Endothelial cell of umbilical vein (primary cell): ENCODE measurements around the gene MICALL1. TPM values are rescaled to one million over a fixed set of nuclear protein-coding genes. Genes with fewer than 3 reads are reported as not detected.

Experiments
- BruUV-seq: library from RNA; stranded (reverse); fragments of 400-500 nt; replicated peaks from 2 replicates; lab custom pipeline; 2021; lab: Mats Ljungman, UMichigan
- CTCF ChIA-PET: fragments of 300-600, 350-600 bp; sonication (Branson Sonifier 250); formaldehyde crosslinking; loops from one replicate; lab custom pipeline; 2021; ENCODE audit warnings: antibody characterized with exemption, inconsistent platforms; lab: Charles Lee
- POLR2A ChIA-PET: fragments of 300-600, 350-600 bp; sonication (Branson Sonifier 250); formaldehyde crosslinking; loops from one replicate; lab custom pipeline; 2021; ENCODE audit warnings: antibody characterized with exemption, inconsistent platforms; lab: Charles Lee
- DNase-seq: peaks from one replicate; pipeline ENCODE4 v3.0.0-alpha.2; 2011; ENCODE audit warnings: low read depth, low spot score
- FAIRE-seq: peaks from 2 replicates; lab custom pipeline; 2011; peaks lifted over from hg19 to GRCh38; lab: Jason Lieb, UNC
- H2AFZ ChIP-seq: 2 replicates; pipeline ENCODE4 v1.6.0; 2012; ENCODE audit warnings: low read depth, low read length, control low read depth, inconsistent platforms
- H3K27ac ChIP-seq: 2 replicates; pipeline ENCODE4 v1.5.1; 2011; ENCODE audit warnings: low read depth, mild to moderate bottlenecking, control low read depth, low read length, moderate library complexity; ENCODE audit not compliant: insufficient read depth
- H3K27me3 ChIP-seq, 2 experiments: 2 replicates each; pipeline versions ENCODE4 v1.6.0 to v1.6.1; 2011; ENCODE audit warnings: low read length in 2 of 2, mixed read lengths in 1 of 2; ENCODE audit not compliant: control insufficient read depth in 2 of 2, insufficient read depth in 2 of 2
- H3K36me3 ChIP-seq, 2 experiments: 2 replicates in 1 of 2; 3 replicates in 1 of 2; pipeline ENCODE4 v1.5.1; 2011; ENCODE audit warnings: low read length in 2 of 2, mild to moderate bottlenecking in 1 of 2, moderate library complexity in 1 of 2; ENCODE audit not compliant: control insufficient read depth in 2 of 2, insufficient read depth in 2 of 2; ENCODE audit errors: extremely low read depth in 1 of 2
- H3K4me1 ChIP-seq: 3 replicates; pipeline ENCODE4 v1.5.1; 2011; ENCODE audit warnings: mild to moderate bottlenecking, low read length; ENCODE audit not compliant: control insufficient read depth, insufficient read depth; ENCODE audit errors: extremely low read depth
- H3K4me2 ChIP-seq: 2 replicates; pipeline ENCODE4 v1.6.1; 2011; ENCODE audit warnings: low read length, control low read depth, mixed read lengths; ENCODE audit not compliant: insufficient read depth
- H3K4me3 ChIP-seq, 3 experiments: fragments of 200-600 bp in 1 of 3; sonication (generic), shearing (Covaris generic) in 1 of 3; replicated peaks in 1 of 3; 2 replicates each; pipeline ENCODE4 v1.5.1; 2011 to 2016; ENCODE audit warnings: control low read depth in 3 of 3, low read length in 3 of 3, mild to moderate bottlenecking in 2 of 3, inconsistent platforms in 1 of 3, low read depth in 1 of 3, moderate library complexity in 1 of 3; ENCODE audit not compliant: insufficient read depth in 1 of 3
- H3K79me2 ChIP-seq: 2 replicates; pipeline ENCODE4 v1.6.0; 2012; ENCODE audit warnings: low read length, inconsistent platforms; ENCODE audit not compliant: control insufficient read depth, insufficient read depth
- H3K9ac ChIP-seq: replicated peaks from 2 replicates; pipeline ENCODE3; 2011; ENCODE audit warnings: low read length, control low read depth; ENCODE audit not compliant: insufficient read depth; ENCODE audit errors: extremely low read depth
- H3K9me1 ChIP-seq: replicated peaks from 3 replicates; pipeline ENCODE4 v1.6.0; 2011; ENCODE audit warnings: mild to moderate bottlenecking, low read length; ENCODE audit not compliant: control insufficient read depth, insufficient read depth; ENCODE audit errors: extremely low read depth
- H3K9me3 ChIP-seq: replicated peaks from 2 replicates; pipeline ENCODE4 v1.5.1; 2012; ENCODE audit warnings: low read length, inconsistent platforms; ENCODE audit not compliant: control insufficient read depth, insufficient read depth
- H4K20me1 ChIP-seq: replicated peaks from 2 replicates; pipeline ENCODE3; 2011; ENCODE audit warnings: mild to moderate bottlenecking, low read length; ENCODE audit not compliant: control insufficient read depth, insufficient read depth; ENCODE audit errors: extremely low read depth
- EZH2 ChIP-seq: IDR thresholded peaks from 2 replicates; pipeline ENCODE4 v1.6.1; 2012; ENCODE audit warnings: borderline replicate concordance, low read depth, mild to moderate bottlenecking, moderate library complexity, low read length, inconsistent platforms; ENCODE audit not compliant: severe bottlenecking
- FOS ChIP-seq: IDR thresholded peaks from 2 replicates; pipeline ENCODE4 v1.6.1; 2011; ENCODE audit warnings: mild to moderate bottlenecking, low read length, moderate library complexity, borderline replicate concordance; ENCODE audit not compliant: insufficient read depth
- GATA2 ChIP-seq: IDR thresholded peaks from 2 replicates; pipeline ENCODE4 v1.7.0; 2011; ENCODE audit warnings: low read depth, mild to moderate bottlenecking, moderate library complexity, mixed read lengths, low read length; ENCODE audit not compliant: insufficient read length, insufficient read depth
- JUN ChIP-seq: IDR thresholded peaks from 2 replicates; pipeline ENCODE4 v1.6.1; 2011; ENCODE audit warnings: borderline replicate concordance, low read depth; ENCODE audit not compliant: insufficient read length, insufficient read depth
- MYC ChIP-seq: IDR thresholded peaks from one replicate; pipeline ENCODE4 v1.6.1; 2011; ENCODE audit warnings: mild to moderate bottlenecking, low read depth, low read length
- POLR2A ChIP-seq: IDR thresholded peaks from 2 replicates; pipeline ENCODE4 v1.6.1; 2012; ENCODE audit warnings: low read depth, mild to moderate bottlenecking, control low read depth, low read length
- POLR2AphosphoS5 ChIP-seq: IDR thresholded peaks from 2 replicates; pipeline ENCODE4 v1.6.1; 2012; ENCODE audit warnings: low read depth, mild to moderate bottlenecking, control low read depth, low read length, moderate library complexity; ENCODE audit not compliant: insufficient read depth
- dilution Hi-C: fragments of 300-500 bp; cut with MboI; formaldehyde crosslinking; loops from one replicate; pipeline ENCODE4 v1.15.0; 2019; ENCODE audit warnings: low sequenced_read_pairs; ENCODE audit not compliant: extremely low pct_ligation_motif_present
- intact Hi-C: fragments of 100-400 bp; cut with micrococcal nuclease; formaldehyde crosslinking; loops from one replicate; pipeline ENCODE4 v1.10.0; 2022
- polyA plus RNA-seq, 4 experiments: library from polyadenylated mRNA; depleted of rRNA in 3 of 4; stranded (reverse) in 3 of 4; unstranded in 1 of 4; fragments of >200 nt; gene quantifications; 2 replicates each; pipeline versions ENCODE4 v1.2.1 to v1.2.3, GENCODE V29; 2011 to 2012; ENCODE audit warnings: missing spikeins in 1 of 4
- total RNA-seq: library from RNA; stranded (reverse); gene quantifications from 2 replicates; pipeline ENCODE4 v1.2.3, GENCODE V29; 2021
- TF ChIP-seq, protein P1 (sequence below): IDR thresholded peaks from 2 replicates; pipeline ENCODE4 v1.6.1; 2011; ENCODE audit not compliant: insufficient read depth, insufficient read length
- TF ChIP-seq, protein P2 (sequence below), 2 donors: IDR thresholded peaks; 1 replicate in 1 of 2; 2 replicates in 1 of 2; pipeline ENCODE4 v1.5.1; 2011; ENCODE audit warnings: low read length in 2 of 2, mild to moderate bottlenecking in 2 of 2, moderate library complexity in 2 of 2, control low read depth in 1 of 2, inconsistent platforms in 1 of 2, low read depth in 1 of 2; ENCODE audit not compliant: insufficient read depth in 1 of 2; ENCODE audit errors: extremely low read depth in 1 of 2

The MICALL1 gene
- total and polyA plus RNA-seq, 2 donors (not counting 3 experiments of a cell fraction or from before 2014, with no cell fraction given), result 23.9 to 66.9 TPM

DNA sequence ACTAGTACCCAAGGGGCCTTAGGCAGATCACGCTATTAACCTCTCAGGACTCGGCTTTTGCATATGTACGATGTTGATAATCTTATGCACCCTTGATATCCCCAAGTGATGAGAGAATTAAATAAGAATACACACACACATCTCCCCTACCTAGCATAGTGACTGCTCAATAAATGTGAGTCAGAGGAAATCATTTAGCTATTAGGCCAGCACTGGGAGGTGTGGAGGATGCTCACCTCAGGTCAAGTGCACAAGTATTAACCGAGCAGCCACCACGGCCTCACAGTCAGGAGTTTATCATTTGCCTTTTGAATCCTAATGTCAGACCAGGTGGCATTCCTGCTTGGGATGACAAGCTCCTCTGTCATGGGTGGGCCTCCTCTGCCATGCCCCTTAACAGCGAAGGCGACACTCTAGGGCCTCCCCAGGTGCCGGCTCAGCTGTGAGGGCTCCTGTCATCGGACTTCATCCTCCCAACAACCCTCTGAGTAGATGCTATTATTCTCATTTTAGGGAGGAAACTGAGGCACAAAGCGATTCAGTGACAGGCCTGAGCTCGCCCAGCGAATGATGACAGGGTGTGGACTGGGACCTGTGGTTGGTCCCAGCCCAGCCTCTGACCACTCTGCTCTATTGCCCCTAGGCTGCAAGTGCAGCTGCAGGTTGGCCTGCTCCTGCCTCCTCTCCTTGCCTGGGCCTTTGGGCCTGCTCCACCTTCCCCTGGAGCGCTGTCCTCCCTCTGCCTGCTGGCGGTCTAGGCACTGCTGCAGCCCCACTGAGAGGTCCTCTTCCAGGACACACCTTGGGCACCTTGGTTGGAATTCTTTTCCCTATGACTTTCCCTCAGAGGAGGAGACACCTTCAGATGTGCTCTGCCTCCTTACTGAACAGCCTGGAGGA lies 83.3 kb downstream of the MICALL1 start:
- Histone ChIP-seq H3K27ac (no peak overlapping the region), H2AFZ (no peak overlapping the region), H3K79me2 (no peaks in the 10 kb centered on the region), H3K4me2 (no peak overlapping the region), H4K20me1 (no peaks in the 10 kb centered on the region), H3K36me3 (no peaks in the 10 kb centered on the region), H3K4me3 (no peak overlapping the region), H3K9me1 (no peaks in the 10 kb centered on the region), H3K4me1 (no peaks in the 10 kb centered on the region), H3K9ac (no peak overlapping the region), H3K27me3 (no peaks in the 10 kb centered on the region), H3K9me3 (no peaks in the 10 kb centered on the region)
- ChIA-PET CTCF (interaction anchor here (1.1 kb wide), 1 partner anchor 25 kb away, joined by 3 read pairs; no protein-coding TSS in a partner anchor), POLR2A (no interaction called here)
- no TSS peak for BruUV-seq
- dilution Hi-C loops (no loop called here), intact Hi-C loops (no loop called here)
- no peak for TF ChIP-seq FOS
- TF ChIP-seq, protein P1, sequence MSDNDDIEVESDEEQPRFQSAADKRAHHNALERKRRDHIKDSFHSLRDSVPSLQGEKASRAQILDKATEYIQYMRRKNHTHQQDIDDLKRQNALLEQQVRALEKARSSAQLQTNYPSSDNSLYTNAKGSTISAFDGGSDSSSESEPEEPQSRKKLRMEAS, result no peak
- no peak for TF ChIP-seq JUN
- no peak for TF ChIP-seq POLR2AphosphoS5
- TF ChIP-seq, protein P2, sequence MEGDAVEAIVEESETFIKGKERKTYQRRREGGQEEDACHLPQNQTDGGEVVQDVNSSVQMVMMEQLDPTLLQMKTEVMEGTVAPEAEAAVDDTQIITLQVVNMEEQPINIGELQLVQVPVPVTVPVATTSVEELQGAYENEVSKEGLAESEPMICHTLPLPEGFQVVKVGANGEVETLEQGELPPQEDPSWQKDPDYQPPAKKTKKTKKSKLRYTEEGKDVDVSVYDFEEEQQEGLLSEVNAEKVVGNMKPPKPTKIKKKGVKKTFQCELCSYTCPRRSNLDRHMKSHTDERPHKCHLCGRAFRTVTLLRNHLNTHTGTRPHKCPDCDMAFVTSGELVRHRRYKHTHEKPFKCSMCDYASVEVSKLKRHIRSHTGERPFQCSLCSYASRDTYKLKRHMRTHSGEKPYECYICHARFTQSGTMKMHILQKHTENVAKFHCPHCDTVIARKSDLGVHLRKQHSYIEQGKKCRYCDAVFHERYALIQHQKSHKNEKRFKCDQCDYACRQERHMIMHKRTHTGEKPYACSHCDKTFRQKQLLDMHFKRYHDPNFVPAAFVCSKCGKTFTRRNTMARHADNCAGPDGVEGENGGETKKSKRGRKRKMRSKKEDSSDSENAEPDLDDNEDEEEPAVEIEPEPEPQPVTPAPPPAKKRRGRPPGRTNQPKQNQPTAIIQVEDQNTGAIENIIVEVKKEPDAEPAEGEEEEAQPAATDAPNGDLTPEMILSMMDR (IDR thresholded peaks at IDR 0.05; ENCODE audit: extremely low read depth in 1 of 2, insufficient read depth in 1 of 2, low read depth in 1 of 2, low read length in 2 of 2), result no peak
- TF ChIP-seq POLR2A, result no peak
- TF ChIP-seq MYC, result no peak
- no peak for TF ChIP-seq GATA2
- TF ChIP-seq EZH2, result no peak
- FAIRE-seq (no peak), DNase-seq (no peak)
